Epithelial cell of esophagus (primary cell): ENCODE data around the gene MACF1.

Experiments
- DNase-seq: peaks from one replicate; pipeline ENCODE4 v3.0.0; 2010; ENCODE audit warnings: low read depth
- H3K4me3 ChIP-seq: 2 replicates; pipeline ENCODE4 v1.5.1; 2011; ENCODE audit warnings: mild to moderate bottlenecking, low read length, control low read depth
- TF ChIP-seq, protein P1 (sequence below): IDR thresholded peaks from 2 replicates; pipeline ENCODE4 v1.5.1; 2011; ENCODE audit warnings: low read depth, mild to moderate bottlenecking, low read length, control low read depth, inconsistent platforms; ENCODE audit not compliant: insufficient read depth; ENCODE audit errors: missing control alignments

The MACF1 gene

DNA sequence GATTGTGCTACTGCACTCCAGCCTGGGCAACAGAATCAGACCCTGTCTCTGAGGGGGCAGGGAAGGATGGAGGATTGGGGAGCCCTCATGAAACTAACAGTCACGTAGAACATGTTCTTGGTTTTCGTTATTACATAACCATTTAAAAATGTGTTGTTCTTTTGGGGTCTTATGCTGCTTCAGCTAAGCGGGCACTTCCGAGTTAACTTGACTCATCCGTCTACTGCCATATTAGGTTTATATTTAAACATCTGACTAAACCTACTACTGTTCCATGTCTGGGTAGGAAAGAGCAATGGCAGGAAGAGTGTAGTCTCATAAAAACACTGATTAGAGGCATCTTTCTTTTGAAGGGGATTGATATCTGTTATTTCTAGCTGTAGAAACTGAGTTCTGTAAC, 227.4 kb downstream of the MACF1 start:
- TF ChIP-seq, protein P1, sequence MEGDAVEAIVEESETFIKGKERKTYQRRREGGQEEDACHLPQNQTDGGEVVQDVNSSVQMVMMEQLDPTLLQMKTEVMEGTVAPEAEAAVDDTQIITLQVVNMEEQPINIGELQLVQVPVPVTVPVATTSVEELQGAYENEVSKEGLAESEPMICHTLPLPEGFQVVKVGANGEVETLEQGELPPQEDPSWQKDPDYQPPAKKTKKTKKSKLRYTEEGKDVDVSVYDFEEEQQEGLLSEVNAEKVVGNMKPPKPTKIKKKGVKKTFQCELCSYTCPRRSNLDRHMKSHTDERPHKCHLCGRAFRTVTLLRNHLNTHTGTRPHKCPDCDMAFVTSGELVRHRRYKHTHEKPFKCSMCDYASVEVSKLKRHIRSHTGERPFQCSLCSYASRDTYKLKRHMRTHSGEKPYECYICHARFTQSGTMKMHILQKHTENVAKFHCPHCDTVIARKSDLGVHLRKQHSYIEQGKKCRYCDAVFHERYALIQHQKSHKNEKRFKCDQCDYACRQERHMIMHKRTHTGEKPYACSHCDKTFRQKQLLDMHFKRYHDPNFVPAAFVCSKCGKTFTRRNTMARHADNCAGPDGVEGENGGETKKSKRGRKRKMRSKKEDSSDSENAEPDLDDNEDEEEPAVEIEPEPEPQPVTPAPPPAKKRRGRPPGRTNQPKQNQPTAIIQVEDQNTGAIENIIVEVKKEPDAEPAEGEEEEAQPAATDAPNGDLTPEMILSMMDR, result no peak
- H3K4me3 ChIP-seq, result no peak overlapping the region
- no peak for DNase-seq

- TF ChIP-seq, protein P1, result no peak
- no peak overlapping the region for H3K4me3 ChIP-seq
- no peak for DNase-seq
Observed at GRCh38 chr1:39434797-39435395, 230.4 kb downstream of the MACF1 start.

- TF ChIP-seq, protein P1, result no peak
- no peak overlapping the region for H3K4me3 ChIP-seq
- DNase-seq, result no peak
Observed at GRCh38 chr1:39435597-39435996, 231.1 kb downstream of the MACF1 start.

DNA sequence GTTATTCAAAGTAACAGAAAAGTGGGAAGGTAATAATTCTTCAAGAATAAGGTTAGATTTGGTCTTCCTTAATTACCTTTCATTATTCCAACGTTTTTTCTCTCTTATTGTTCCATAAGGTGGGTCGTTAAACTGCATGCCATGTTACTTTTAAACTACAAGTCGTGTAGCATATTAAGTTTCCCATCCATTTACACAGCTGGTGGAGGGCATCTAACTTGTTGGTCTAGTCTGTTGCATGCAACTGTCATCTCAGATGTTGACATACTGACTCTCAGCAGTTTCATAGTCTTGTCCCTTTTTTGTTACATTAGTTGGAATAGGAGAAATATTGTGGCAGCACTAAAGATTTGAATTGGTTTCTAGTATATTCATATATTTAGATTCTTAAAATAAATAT, 232.3 kb downstream of the MACF1 start:
- DNase-seq, result no peak

DNA sequence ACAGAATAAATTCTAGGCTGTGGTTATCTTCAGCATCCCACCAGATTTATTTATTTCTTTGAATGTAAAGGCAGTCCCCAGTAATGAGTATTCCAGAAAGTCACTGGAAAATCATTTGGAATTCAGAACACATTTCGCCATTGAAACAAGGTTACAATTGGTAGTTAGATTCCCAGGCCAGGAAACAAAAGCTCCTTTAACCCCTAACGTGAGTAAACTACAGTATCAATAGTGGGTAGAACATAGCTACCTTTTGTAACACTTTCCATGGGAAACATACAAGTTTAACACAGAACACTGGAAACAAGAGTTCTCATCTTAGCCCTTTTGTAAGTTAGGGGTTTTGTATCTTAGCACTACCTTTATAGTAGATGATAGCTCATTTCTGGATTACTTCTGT, 233.5 kb downstream of the MACF1 start:
- no peak for DNase-seq
- TF ChIP-seq, protein P1, result no peak
- H3K4me3 ChIP-seq, result no peak overlapping the region

More for the DNA sequence above, 232.3 kb downstream of the MACF1 start:
- H3K4me3 ChIP-seq, result no peak overlapping the region
- TF ChIP-seq, protein P1, result no peak

DNA sequence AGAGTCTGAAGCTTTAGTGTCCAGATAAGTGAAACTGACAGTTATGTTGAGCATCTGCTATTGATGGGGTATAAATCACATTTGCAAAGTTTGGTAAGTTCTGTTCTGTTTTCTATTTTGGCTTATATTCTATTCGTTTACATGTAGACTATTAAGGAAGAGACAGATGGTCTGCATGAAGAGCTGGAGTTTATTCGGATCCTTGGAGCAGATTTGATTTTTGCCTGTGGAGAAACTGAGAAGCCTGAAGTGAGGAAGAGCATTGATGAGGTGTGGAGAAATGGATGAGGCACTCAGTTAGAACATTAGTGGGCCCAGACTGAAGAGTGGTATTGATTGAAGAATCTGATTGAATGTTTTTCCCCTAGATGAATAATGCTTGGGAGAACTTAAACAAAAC, 236.4 kb downstream of the MACF1 start:
- no peak for DNase-seq
- TF ChIP-seq, protein P1, result no peak
- H3K4me3 ChIP-seq, result no peak overlapping the region

GRCh38 chr1:39441797-39442196, 237.3 kb downstream of the MACF1 start:
- no peak for DNase-seq
- H3K4me3 ChIP-seq, result no peak overlapping the region
- TF ChIP-seq, protein P1, result no peak
